Measurements from ENCODE around the gene HEYL. TPM values are rescaled to one million over a fixed set of nuclear protein-coding genes. Genes with fewer than 3 reads are reported as not detected.

The HEYL gene
- total and polyA plus RNA-seq, 7 donors, result 0.92 to 14.7 (median 2.5) TPM

- intact Hi-C loops (cut with DNase I), result no loop called here
- DNase-seq, result no peak
- no peak overlapping the region for H3K27ac ChIP-seq
- TF ChIP-seq EP300 (IDR thresholded peaks at IDR 0.05) (no peak), POLR2A (IDR thresholded peaks at IDR 0.05) (no peak), POLR2AphosphoS5 (IDR thresholded peaks at IDR 0.05) (no peak), CTCF (IDR thresholded peaks at IDR 0.05) (no peak)
- H3K9me3 ChIP-seq, result no peaks in the 10 kb centered on the region
- H3K4me3 ChIP-seq, result no peak overlapping the region
- no peaks in the 10 kb centered on the region for H3K4me1 ChIP-seq
- no peaks in the 10 kb centered on the region for H3K36me3 ChIP-seq
- H3K27me3 ChIP-seq, result peaks cover 0 to under 1% (median 0%) of the 10 kb centered on the region in 3 donors
- WGBS, 2 donors, result 68 to 70% methylated on average over 8 of the region's 8 CpGs
These were observed 24.3 kb downstream of the HEYL start for GRCh38 chr1:39615086-39615673.

DNA sequence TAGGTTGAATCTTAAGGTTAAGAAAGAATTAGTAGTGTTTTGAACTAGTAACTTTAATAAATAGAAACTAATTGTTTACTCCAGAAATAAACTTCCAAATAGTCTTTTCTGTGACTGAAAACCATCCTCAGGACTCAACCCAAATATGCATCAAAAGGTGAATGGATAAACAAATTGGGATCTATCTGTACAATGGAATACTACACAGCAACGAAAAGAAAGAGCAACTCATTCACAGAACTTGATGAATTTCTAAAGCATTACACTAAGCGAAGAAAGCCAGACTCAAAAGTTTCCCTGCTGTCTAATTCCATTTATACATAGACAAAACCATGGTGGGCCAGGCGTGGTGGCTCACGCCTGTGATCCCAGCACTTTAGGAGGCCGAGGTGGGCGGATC, 25.0 kb downstream of the HEYL start:
- Histone ChIP-seq H3K4me3 (no peak overlapping the region), H3K9me3 (no peaks in the 10 kb centered on the region), H3K27me3 (peaks cover 0 to 7% (median 0%) of the 10 kb centered on the region in 3 donors), H3K4me1 (no peaks in the 10 kb centered on the region), H3K36me3 (no peaks in the 10 kb centered on the region), H3K27ac (no peak overlapping the region)
- 92 to 94% methylated on average over 6 of the region's 6 CpGs for WGBS, 2 donors
- intact Hi-C loops (cut with DNase I), result no loop called here
- TF ChIP-seq EP300 (IDR thresholded peaks at IDR 0.05) (no peak), POLR2A (IDR thresholded peaks at IDR 0.05) (no peak), CTCF (IDR thresholded peaks at IDR 0.05) (no peak), POLR2AphosphoS5 (IDR thresholded peaks at IDR 0.05) (no peak)
- DNase-seq, result no peak

DNA sequence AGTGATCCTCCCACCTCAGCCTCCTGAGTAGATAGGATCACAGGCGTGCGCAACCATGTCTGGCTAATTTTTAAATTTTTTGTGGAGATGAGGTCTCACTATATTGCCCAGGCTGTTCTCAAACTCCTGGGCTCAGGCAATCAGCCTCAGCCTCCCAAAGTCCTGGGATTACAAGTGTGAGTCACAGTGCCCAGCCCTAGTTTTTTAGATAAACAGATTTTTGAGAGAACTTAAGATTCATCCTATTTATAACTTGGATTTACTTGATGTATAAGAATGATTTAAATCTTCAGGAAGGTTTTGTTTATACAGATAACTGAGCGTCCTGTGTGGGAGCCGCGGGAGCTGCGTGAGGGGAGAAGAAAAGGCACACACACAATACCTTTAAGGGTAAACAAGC, 26.2 kb downstream of the HEYL start:
- H3K9me3 ChIP-seq, result no peaks in the 10 kb centered on the region
- TF ChIP-seq POLR2AphosphoS5 (IDR thresholded peaks at IDR 0.05), result no peak
- TF ChIP-seq CTCF (IDR thresholded peaks at IDR 0.05), result no peak
- TF ChIP-seq EP300 (IDR thresholded peaks at IDR 0.05), result no peak
- TF ChIP-seq POLR2A (IDR thresholded peaks at IDR 0.05), result no peak
- no peaks in the 10 kb centered on the region for H3K36me3 ChIP-seq
- no peak for DNase-seq
- no peak overlapping the region for H3K4me3 ChIP-seq
- intact Hi-C loops (cut with DNase I), result no loop called here
- H3K4me1 ChIP-seq, result no peaks in the 10 kb centered on the region
- peaks cover 0 to 7% (median 0%) of the 10 kb centered on the region in 3 donors for H3K27me3 ChIP-seq
- 80 to 88% methylated on average over 6 of the region's 6 CpGs for WGBS, 2 donors
- no peak overlapping the region for H3K27ac ChIP-seq

- no peaks in the 10 kb centered on the region for H3K4me1 ChIP-seq
- intact Hi-C loops (cut with DNase I), result no loop called here
- peak overlapping the region in 3 of 4 donors; percentile 14 to 34 (median 19) for H3K27ac ChIP-seq
- no peaks in the 10 kb centered on the region for H3K36me3 ChIP-seq
- no peak overlapping the region for H3K4me3 ChIP-seq
- peak; percentile 83 for DNase-seq
- no peak for TF ChIP-seq EP300 (IDR thresholded peaks at IDR 0.05)
- TF ChIP-seq CTCF (IDR thresholded peaks at IDR 0.05), result peak in 2 of 4 experiments; percentile 32 to 38
- H3K9me3 ChIP-seq, result no peaks in the 10 kb centered on the region
- H3K27me3 ChIP-seq, result peaks cover 0 to 7% (median 0%) of the 10 kb centered on the region in 3 donors
- WGBS, 2 donors, result 33 to 53% methylated on average over 42 of the region's 42 CpGs
These were observed 29.7 kb downstream of the HEYL start for GRCh38 chr1:39609618-39610331.

Measured in sigmoid colon (tissue), 7 donors.